Body of pancreas (tissue), 4 donors: ENCODE results near the gene SLC25A6. TPM values are rescaled to one million over a fixed set of nuclear protein-coding genes. Genes with fewer than 3 reads are reported as not detected.

Experiments used
- ATAC-seq: fragments of 150-250 bp; one replicate; pipeline ENCODE4 v1.9.1; 2016
- DNase-seq, 4 donors: peaks; one replicate each; pipeline ENCODE4 v3.0.0-alpha.2; 2019
- H3K27ac ChIP-seq, 4 donors: fragments of 200-600 bp; sonication (generic); 1 replicate in 3 of 4; 2 replicates in 1 of 4; pipeline versions ENCODE4 v1.5.1 to v1.6.1; 2016 to 2019; ENCODE audit warnings: mild to moderate bottlenecking in 1 of 4, mixed read lengths in 1 of 4, moderate library complexity in 1 of 4
- H3K27me3 ChIP-seq, 2 donors: fragments of 200-600 bp; sonication (generic); one replicate each; pipeline ENCODE4 v1.6.0; 2016; ENCODE audit warnings: mild to moderate bottlenecking in 1 of 2
- H3K36me3 ChIP-seq, 2 donors: fragments of 200-600 bp; sonication (generic); replicated peaks in 1 of 2; 2 replicates each; pipeline ENCODE4 v1.5.1; 2016; ENCODE audit warnings: low read depth in 2 of 2; ENCODE audit not compliant: insufficient read depth in 1 of 2
- H3K4me1 ChIP-seq: fragments of 200-600 bp; sonication (generic); one replicate; pipeline ENCODE4 v1.6.0; 2016
- H3K4me3 ChIP-seq, 2 donors: fragments of 200-600 bp; sonication (generic); 1 replicate in 1 of 2; 2 replicates in 1 of 2; pipeline ENCODE4 v1.5.1; 2016 to 2019
- H3K9me3 ChIP-seq, 3 donors: fragments of 200-600 bp; sonication (generic); 1 replicate in 2 of 3; 2 replicates in 1 of 3; pipeline ENCODE4 v1.5.1; 2016
- POLR2A ChIP-seq, 3 donors: fragments of 450-650 bp; IDR thresholded peaks; one replicate each; pipeline ENCODE4 v1.6.1; 2016; ENCODE audit warnings: antibody characterized with exemption in 3 of 3, mild to moderate bottlenecking in 2 of 3
- WGBS, 2 donors: methylation state at CpG; one replicate each; pipeline ENCODE4 v1.1.5; 2017; 5-methylcytosine and 5-hydroxymethylcytosine counted together
- intact Hi-C: fragments of 100-400 bp; cut with DNase I; formaldehyde crosslinking; loops from one replicate; pipeline ENCODE4 v1.15.1; 2023
- total RNA-seq, 2 donors: library from RNA; depleted of rRNA; stranded (reverse); fragments of >200 nt; gene quantifications; one replicate each; pipeline ENCODE4 v1.1.0, GENCODE V29; 2016
- TF ChIP-seq, protein P1 (sequence below), 7 experiments: fragments of 450-650 bp in 4 of 7; fragments of 200-600 bp in 3 of 7; sonication (generic) in 3 of 7; IDR thresholded peaks; one replicate each; pipeline ENCODE4 v1.5.1; 2016 to 2019; ENCODE audit warnings: antibody characterized with exemption in 7 of 7

SLC25A6 gene
- total RNA-seq, 2 donors from 2014 or later = 180 to 338 TPM

DNA sequence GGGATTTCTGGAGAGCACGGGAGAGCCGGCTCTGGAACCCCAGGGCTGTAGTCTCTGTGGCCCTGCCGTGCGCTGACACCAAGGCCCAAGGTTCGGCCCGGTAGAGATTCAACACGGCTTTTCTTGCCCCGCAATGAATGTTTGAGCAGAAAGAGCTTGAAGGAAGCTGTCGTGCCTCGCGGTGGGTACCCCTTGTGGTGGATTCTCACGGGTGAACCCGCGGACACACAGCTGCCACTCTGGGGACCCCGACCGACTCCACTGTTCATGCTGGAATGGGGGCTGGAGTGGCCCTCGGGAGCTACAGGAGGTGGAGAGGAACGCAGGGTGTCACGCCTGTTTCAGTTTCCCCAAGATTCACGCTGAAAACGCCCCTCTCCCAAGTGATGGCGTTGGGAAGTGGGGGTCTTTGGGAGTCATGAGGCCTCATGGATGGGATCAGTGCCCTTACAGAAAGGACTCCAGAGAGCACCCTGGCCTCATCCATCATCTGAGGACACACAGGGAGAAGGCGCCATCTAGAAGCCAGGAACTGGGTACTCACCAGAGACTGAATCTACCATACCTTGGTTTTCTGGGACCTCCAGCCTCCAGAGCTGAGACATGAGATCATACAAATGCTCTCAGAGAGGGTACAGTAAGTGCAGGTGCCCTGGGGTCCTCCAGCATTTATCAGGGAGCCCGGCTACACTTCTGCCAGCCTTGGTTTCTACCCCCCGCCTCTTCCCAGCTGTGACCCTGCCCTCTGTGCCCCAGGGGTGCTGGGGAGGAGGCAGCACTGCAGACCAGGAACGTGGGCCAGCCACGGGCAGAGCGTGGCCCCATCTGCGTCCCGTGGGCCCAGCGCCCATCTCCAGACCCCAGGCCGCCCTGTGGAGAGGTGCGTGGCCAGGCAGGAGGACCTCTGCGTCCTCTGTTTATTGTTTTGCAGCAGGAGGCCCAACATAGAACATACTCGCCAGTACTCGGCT lies 6.4 kb downstream of the SLC25A6 start:
- H3K4me1 ChIP-seq = peaks cover 24% of the 10 kb centered on the region
- TF ChIP-seq POLR2A (IDR thresholded peaks at IDR 0.05) = no peak
- TF ChIP-seq, protein P1, sequence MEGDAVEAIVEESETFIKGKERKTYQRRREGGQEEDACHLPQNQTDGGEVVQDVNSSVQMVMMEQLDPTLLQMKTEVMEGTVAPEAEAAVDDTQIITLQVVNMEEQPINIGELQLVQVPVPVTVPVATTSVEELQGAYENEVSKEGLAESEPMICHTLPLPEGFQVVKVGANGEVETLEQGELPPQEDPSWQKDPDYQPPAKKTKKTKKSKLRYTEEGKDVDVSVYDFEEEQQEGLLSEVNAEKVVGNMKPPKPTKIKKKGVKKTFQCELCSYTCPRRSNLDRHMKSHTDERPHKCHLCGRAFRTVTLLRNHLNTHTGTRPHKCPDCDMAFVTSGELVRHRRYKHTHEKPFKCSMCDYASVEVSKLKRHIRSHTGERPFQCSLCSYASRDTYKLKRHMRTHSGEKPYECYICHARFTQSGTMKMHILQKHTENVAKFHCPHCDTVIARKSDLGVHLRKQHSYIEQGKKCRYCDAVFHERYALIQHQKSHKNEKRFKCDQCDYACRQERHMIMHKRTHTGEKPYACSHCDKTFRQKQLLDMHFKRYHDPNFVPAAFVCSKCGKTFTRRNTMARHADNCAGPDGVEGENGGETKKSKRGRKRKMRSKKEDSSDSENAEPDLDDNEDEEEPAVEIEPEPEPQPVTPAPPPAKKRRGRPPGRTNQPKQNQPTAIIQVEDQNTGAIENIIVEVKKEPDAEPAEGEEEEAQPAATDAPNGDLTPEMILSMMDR (IDR thresholded peaks at IDR 0.05) = no peak
- H3K27ac ChIP-seq = no peak overlapping the region
- WGBS, 2 donors = 94 to 95% methylated on average over 19 to 36 of the region's 36 CpGs
- intact Hi-C loops = no loop called here
- peak in 1 of 4 donors; percentile 6 for DNase-seq
- no peaks in the 10 kb centered on the region for H3K9me3 ChIP-seq
- H3K27me3 ChIP-seq = no peaks in the 10 kb centered on the region
- H3K4me3 ChIP-seq = no peak overlapping the region
- ATAC-seq = no peak
- peaks cover 23 to 50% of the 10 kb centered on the region in 2 donors for H3K36me3 ChIP-seq

DNA sequence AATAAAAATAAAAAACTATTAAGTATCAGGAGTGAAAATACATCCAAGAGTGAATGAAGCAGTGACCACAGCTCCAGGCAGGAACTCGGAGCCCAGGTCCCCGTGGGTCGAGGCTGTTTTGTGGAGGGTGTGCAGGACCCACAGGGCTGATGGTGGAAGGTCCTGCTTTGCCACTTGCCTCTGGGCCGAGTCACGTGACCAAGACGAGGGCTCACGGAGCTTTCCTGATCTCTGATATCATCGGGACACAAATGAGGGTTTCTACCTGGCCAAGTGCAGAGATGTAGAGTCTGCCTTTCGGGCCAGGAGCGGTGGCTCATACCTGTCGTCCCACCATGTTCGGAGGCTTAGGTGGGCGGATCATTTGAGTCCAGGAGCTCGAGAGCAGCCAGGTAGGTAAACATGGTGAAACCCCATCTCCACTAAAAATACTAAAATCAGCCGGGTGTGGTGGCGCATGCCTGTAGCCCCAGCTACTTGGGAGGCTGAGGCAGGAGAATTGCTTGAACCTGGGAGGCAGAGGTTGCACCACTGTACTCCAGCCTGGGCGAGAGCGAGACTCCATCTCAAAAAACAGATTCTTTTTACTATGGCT lies 7.2 kb downstream of the SLC25A6 start:
- 92 to 94% methylated on average over 15 to 18 of the region's 18 CpGs for WGBS, 2 donors
- no peak overlapping the region for H3K4me3 ChIP-seq
- peaks cover 23 to 48% of the 10 kb centered on the region in 2 donors for H3K36me3 ChIP-seq
- TF ChIP-seq, protein P1 (IDR thresholded peaks at IDR 0.05) = no peak
- TF ChIP-seq POLR2A (IDR thresholded peaks at IDR 0.05) = no peak
- H3K4me1 ChIP-seq = peaks cover 17% of the 10 kb centered on the region
- DNase-seq (no peak), ATAC-seq (no peak)
- intact Hi-C loops = no loop called here
- no peaks in the 10 kb centered on the region for H3K27me3 ChIP-seq
- no peak overlapping the region for H3K27ac ChIP-seq
- no peaks in the 10 kb centered on the region for H3K9me3 ChIP-seq

DNA sequence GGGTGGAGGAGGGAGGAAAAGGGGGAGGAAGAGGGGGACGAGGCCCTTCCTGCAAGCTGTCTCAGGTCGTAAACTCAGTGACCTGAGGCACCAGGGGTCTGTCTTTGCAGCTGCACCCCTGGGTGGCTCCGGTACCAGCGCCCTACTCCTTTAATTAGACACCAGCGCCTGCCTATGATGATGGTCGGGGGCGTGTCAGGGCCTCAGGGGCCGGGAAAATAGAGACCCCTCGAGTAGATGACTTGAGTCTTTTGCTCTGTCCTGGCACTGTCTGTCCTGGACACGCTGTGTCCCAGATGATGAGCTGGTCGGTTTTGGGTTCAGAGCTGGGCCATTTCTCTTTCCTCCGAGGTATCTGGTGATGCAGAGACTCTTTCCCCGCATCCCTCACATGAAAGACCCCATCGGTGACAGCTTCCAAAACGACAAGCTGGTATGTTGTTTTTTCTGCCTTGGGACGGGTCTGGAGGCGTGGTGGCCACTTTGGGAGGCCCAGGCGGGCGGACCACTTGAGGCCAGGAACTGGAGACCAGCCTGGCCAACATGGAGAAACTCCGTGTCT lies 11.2 kb downstream of the SLC25A6 start:
- no peaks in the 10 kb centered on the region for H3K27me3 ChIP-seq
- 53 to 58% methylated on average over 17 to 20 of the region's 20 CpGs for WGBS, 2 donors
- peak in 1 of 4 donors; percentile 20 for DNase-seq
- intact Hi-C loops = no loop called here
- H3K4me1 ChIP-seq = no peaks in the 10 kb centered on the region
- H3K9me3 ChIP-seq = no peaks in the 10 kb centered on the region
- peaks cover 0 to 11% of the 10 kb centered on the region in 2 donors for H3K36me3 ChIP-seq
- no peak for ATAC-seq
- H3K27ac ChIP-seq = no peak overlapping the region
- TF ChIP-seq POLR2A (IDR thresholded peaks at IDR 0.05) = no peak
- TF ChIP-seq, protein P1 (IDR thresholded peaks at IDR 0.05) = no peak
- no peak overlapping the region for H3K4me3 ChIP-seq

DNA sequence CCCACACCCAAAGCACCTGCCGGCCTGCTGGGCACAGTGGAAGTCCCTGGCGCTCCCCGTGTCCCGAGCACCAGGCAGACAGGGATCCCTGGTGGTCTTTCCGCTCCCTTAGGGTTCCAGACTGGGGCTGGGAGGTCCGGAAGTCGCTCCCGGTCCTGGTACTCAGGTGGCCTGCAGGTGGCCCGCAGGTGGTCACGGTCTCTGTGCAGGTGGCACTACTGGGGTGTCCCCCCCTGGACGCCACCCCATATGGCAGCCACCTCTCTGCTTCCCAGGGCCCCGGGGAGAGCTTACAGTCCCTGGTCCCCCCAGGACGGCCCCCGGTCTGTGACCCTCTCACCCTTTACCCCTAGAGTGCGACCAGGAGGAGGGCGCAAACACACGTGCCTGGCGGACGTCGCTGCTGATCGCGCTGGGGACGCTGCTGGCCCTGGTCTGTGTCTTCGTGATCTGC lies 13.6 kb downstream of the SLC25A6 start:
- Histone ChIP-seq H3K27me3 (no peaks in the 10 kb centered on the region), H3K4me1 (no peaks in the 10 kb centered on the region), H3K27ac (no peak overlapping the region), H3K9me3 (no peaks in the 10 kb centered on the region), H3K36me3 (no peaks in the 10 kb centered on the region), H3K4me3 (no peak overlapping the region)
- 89 to 97% methylated on average over 10 to 24 of the region's 24 CpGs for WGBS, 2 donors
- intact Hi-C loops = no loop called here
- peak in 1 of 4 donors; percentile 13 for DNase-seq
- no peak for TF ChIP-seq POLR2A (IDR thresholded peaks at IDR 0.05)
- TF ChIP-seq, protein P1 (IDR thresholded peaks at IDR 0.05) = no peak
- ATAC-seq = no peak
